B cell (primary cell): ENCODE measurements around the gene SERTM1.

ENCODE experiments used
- EZH2 ChIP-seq: IDR thresholded peaks from 2 replicates; pipeline ENCODE4 v1.6.1; 2012; ENCODE audit warnings: borderline replicate concordance, low read depth, mild to moderate bottlenecking, moderate library complexity, low read length; ENCODE audit not compliant: insufficient read depth, poor library complexity, severe bottlenecking
- TF ChIP-seq, protein P1 (sequence below): fragments of 200-600 bp; IDR thresholded peaks from one replicate; pipeline ENCODE4 v1.8.0; 2022; ENCODE audit warnings: antibody characterized with exemption, mild to moderate bottlenecking

DNA sequence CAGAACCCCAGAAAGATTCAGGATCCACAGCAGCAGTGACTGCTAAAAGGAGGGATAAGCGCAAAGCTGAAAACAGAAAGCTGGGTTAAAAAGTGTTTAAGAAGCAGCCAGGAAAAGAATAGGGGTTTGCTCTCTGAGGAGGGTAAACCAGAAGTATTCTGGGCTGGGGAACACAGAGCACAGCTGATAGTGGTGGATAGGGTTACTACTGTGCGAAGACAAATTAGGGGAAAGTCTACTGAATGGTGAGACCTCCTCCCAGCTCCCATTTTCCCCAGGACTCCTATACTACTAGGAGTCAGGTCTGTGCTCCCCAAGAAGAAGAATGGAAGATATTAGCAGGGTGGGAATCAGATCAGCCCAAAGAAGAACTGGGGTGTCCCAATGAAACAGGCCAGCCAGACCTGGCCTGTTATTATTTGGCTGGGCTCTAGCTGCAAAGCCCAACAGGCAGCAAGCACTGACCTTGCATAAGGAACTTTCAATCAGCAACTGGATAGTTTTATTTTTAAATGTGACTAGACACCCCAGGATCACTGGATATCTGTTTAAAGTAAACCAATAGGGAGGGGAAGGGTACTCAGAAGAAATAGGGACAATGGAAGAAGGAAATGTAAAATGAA lies 43.5 kb upstream of the SERTM1 start:
- TF ChIP-seq, protein P1, sequence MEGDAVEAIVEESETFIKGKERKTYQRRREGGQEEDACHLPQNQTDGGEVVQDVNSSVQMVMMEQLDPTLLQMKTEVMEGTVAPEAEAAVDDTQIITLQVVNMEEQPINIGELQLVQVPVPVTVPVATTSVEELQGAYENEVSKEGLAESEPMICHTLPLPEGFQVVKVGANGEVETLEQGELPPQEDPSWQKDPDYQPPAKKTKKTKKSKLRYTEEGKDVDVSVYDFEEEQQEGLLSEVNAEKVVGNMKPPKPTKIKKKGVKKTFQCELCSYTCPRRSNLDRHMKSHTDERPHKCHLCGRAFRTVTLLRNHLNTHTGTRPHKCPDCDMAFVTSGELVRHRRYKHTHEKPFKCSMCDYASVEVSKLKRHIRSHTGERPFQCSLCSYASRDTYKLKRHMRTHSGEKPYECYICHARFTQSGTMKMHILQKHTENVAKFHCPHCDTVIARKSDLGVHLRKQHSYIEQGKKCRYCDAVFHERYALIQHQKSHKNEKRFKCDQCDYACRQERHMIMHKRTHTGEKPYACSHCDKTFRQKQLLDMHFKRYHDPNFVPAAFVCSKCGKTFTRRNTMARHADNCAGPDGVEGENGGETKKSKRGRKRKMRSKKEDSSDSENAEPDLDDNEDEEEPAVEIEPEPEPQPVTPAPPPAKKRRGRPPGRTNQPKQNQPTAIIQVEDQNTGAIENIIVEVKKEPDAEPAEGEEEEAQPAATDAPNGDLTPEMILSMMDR: no peak
- TF ChIP-seq EZH2: no peak
